HG02840 (cell line): ENCODE measurements around the gene SGCB.

Experiments used
- ATAC-seq: cut with Tn5 transposase; IDR thresholded peaks from one replicate; pipeline ENCODE4 v1.9.1; 2021; ENCODE audit warnings: mild to moderate bottlenecking, moderate library complexity, moderate number of reproducible peaks; ENCODE audit not compliant: unreplicated experiment, low FRiP score

Gene SGCB

DNA sequence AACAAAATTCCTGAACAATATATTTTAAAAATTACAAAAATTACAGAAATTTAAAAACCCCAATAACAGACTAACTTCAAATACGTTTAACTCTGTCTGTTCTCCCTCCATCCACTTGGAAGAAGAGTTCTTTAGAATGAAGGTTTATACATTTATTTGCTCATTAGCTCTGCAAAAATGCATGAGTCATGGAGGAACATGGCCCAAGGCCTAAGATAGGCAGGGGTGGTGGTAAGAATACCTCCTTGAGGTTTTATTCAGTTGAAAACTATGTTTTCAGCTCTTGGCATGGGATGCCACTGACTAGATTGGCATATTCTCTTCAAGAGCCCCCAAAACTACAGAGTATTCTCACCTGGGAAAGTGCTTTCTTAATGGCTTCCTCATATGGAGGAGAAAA lies 9.1 kb downstream of the SGCB start:
- no peak for ATAC-seq

DNA sequence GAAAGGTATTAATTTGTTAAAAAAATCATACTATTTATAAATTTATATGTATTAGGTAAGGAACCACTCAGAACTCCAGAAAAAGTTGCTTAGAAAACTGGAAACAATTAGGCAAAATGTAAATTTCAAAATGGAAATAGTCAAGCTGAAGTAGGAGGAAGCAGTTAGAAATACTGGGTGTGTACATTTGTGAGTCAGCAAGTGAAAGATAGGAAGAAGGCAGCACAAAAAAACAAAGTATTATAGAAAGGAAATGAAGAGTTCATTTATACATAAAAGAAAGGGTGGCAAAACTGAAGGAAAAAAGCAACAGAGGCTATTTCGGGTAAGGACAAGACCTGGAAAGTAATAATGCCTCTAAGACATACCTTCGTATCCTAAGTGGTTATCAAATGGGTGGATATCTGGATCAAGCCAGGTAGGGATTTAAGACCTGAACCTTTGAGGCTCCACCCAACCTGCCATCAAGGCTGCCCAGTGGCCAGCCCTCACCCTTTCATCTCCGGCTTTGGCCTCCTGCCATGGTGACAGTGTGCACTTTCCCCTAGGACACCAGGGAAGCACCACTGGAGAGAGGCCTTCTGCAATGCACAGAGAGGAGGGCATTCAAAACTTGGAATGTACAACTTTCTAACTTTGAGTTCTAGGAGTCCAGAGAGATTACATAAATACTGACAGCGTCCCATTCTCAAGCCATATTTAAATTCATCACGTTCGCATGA lies 18.0 kb downstream of the SGCB start, which contains the start of gene LRRC66:
Gene LRRC66, minus strand, starts transcription at position 428 of the 722 bp plus-strand sequence. CDS start 2,750 bp downstream, outside the sequence.
- no peak for ATAC-seq

DNA sequence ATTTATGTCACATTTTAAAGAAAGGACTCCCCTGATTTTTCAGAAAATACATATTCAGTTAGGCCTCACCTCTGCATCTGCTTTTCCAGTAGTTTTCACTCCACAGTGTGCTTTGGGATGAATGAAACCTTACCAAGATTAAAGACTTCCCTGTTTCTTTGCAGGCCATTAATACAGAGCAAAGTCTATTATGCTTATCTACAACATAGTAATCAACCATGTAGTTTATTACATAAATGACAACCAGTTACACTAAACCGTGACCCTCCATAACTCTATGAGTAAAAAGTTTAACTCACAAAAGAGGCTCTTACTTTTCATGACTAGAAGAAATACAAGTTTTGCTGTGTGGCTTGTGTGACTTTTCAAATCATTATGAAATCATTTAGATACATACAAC lies 20.3 kb downstream of the SGCB start:
- no peak for ATAC-seq

DNA sequence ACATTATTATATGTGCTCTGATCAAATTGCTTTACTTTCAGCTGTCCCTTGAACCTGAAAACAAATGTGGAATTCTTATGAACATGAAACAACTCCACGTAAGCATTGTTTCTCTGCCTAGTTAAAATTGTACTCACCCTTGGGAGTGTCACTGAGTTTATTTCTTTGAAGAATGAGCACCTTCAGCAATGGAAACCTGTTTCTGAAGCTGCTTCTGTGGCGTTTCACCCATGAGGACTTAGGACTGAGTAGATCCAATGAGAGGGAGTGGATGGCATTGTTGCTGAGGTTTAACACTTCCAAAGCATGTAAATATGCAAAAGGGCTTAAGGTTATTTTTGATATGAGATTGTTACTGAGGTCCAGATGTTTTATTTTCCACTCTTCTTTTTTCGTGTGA lies 21.1 kb downstream of the SGCB start:
- no peak for ATAC-seq

DNA sequence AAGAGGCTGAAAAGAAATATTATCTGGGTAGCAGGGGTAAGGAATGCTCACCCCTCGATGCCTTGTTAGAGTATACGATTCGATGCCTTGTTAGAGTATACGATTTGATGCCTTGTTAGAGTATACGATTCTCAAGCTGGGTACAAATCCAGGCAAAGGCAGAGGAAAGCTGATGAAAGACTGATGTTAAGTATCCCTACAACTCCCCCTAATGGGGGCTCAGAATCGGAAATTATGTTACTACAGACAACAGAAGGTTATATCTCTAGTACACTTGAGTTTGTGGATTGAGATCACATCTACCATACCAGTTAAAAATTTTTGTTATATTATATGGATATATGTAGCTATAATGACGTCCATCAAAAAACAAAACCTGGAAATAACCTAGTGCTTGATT lies 22.7 kb downstream of the SGCB start:
- ATAC-seq = no peak

DNA sequence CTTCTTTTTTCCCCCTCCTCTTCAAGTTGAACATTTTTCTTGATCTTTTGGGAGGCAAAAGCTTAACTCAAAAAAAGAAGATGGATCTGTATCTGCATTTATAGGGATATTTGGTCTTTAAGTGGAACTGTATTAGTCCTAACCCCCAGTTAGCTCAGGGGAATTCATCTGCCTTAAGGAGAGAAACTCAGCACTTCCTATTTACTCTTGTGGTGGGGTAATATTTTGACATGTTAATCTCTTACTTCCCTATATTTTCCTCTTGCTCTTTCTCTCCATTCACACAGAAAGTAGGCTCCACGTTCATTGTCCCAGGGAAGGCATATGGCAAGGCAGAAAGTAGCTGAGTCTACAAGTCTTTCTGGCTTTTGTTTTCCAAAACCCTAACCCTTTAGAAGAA lies 23.2 kb downstream of the SGCB start:
- ATAC-seq = no peak

DNA sequence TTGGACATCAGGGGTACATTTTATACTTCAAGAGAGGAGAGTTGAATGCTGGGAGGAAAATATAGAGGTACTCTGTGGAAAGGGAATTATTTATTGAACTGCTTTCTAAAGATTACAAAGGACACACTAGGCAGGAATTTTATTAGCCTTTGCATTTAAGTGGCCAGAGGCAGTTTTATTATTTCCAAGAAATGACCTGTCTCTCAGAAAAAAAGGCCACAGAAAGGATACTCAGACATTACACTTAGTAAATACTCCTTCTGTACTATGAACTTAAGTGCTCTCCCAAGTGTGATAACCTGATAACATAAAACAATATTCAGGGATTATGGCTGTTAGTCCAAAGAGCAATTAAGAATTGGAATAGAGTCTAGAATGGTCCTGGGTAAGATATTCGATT lies 25.4 kb downstream of the SGCB start:
- ATAC-seq = no peak

DNA sequence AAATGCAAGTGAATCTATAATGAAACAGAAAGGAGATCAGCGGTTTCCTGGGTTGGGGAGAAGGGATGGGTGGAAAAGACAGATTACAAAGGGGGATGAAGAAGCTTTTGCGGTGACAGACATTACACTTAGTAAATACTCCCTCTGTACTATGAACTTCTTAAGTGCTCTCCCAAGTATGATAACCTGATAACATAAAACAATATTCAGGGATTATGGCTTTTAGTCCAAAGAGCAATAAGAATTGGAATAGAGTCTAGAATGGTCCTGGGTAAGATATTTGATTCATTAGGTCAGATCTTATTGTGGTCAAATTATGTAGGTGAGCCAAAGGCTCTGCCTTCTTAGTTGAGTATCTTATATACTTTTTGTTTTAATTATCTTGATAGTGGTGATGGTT lies 27.1 kb downstream of the SGCB start:
- ATAC-seq = no peak

DNA sequence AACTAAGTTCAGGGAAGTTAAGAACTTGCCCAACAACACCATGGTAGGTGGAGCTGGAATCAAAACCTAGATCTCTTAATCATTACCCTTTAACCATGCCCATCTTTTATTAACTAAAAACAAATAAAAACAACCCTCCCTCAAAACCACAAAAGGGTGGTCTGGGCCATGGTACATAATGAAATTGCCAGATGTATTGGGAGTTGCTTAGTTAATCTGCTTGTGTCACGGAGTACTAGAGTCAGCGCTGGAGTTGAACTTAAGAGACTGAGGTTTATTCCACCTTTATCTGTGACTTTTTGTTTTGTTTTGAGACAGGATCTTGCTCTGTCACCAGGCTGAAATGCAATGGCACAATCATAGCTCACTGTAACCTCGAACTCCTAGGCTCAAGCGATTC lies 31.2 kb downstream of the SGCB start:
- ATAC-seq = no peak

DNA sequence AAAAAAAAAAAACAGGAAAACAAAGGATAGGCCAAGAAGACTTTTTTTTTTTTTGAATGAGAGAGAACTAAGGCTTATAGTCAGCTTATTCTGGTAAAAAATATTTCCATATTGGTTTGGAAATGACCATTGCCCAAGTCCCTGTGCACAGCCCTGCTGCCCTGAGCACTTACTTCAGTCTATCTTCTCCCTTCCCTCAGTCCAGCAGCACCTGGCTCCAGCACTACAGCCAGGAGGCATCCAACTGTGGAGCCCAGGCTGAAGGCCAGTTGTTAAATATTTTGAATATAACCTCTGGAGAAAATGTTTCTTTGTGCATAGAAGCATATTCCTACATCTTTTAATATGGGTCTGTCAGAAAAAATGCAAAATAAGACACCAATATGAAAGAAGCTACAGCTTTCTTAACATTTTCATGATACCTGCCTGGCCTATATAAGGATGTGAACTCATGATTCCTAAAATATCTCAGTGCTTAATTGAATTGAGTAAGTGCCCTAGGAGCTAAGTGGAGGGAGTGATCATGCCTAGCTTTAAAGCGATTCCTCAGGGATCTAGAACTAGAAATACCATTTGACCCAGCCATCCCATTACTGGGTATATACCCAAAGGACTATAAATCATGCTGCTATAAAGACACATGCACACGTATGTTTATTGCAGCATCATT lies 32.4 kb downstream of the SGCB start:
- no peak for ATAC-seq

DNA sequence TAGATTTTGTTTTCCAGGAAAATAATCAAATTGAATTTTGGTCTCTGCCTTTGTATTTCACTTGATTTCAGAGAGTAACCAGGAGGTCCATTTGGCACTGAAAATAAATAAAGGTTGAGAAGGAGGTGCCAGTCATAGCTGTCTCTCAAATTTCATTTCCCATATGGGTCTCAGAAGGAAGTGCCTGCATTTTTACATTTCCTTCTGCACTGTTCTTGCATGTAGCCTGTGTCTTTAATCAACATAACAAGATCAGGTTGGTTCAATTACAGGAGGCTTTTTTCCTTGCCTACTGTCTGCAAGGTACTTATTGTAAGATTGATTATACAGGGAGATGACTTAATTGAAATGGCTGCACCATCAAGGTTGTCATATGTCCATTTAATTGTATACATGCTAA lies 33.7 kb downstream of the SGCB start:
- no peak for ATAC-seq

DNA sequence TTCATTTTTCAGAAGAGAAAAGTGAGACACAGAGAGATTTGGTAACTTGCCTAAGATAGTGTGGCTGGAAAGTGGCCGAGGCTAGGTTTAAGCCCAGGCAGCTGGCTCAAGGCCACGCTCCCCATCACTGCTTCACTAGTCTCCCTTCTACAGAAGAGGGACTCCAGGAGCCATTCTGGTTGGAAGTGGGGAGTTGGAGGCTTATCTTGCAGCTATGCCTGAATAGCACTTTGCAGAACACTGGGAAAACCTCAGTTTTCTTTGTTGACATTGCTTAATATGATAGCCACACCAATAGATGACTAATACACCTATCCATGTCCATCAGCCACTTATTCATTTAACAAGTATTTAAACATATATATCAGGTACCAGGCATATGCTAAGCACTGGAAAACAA lies 36.5 kb downstream of the SGCB start:
- ATAC-seq = no peak

DNA sequence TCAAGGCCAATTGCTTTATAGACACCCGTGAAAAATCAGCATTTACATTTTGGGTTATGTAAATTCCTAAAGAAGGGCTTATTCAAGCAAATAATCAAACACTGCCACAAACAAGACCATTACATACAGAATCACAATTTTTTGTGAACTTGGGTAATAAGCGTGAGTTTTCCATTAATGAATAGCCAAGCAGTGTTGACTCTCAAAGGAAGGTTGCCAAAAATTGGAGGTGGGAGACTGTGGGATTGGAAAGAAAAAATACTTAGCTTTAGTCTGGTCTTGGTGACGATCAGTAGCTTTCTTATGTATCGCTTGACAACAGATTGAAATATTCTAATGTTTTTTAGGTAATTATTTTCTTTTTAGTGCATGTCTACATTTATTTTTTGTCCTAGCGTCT lies 38.8 kb downstream of the SGCB start:
- ATAC-seq = no peak

DNA sequence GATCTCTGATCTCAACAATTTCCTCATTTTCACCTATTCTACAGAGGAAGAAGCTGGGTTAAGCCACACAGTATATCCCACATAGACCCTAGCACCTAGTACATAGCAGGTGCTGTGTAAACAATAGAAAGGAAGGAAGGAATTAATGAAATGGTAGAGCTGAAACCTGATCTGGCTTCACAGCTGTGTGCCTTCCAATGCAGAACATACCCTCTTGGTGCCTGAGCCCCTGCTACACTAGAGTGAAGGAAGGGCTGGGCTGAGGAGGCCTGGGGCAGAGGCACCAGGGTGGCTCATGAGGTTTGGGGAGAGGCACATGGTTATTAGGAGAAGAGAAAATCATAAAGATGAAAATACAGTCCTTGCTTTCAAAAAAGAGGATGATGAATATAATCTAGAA lies 39.3 kb downstream of the SGCB start:
- no peak for ATAC-seq

DNA sequence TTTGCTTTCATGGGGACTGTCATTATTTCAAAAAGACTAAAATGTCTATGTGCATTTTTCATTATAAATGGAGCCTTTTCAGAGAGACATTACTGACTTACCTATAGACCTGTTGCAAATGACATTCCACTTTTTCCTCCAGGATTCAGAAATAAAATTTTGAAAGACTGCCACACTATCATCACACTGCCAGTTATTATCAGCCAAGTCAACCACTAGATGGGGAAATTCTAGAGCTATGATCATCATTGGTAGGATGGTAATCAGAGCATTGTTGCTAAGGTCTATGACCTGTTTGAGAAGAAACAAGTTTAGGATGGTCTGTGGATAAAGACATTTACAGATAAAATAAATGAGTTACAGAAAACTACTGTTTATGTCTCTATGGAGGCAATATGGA lies 40.5 kb downstream of the SGCB start:
- no peak for ATAC-seq

DNA sequence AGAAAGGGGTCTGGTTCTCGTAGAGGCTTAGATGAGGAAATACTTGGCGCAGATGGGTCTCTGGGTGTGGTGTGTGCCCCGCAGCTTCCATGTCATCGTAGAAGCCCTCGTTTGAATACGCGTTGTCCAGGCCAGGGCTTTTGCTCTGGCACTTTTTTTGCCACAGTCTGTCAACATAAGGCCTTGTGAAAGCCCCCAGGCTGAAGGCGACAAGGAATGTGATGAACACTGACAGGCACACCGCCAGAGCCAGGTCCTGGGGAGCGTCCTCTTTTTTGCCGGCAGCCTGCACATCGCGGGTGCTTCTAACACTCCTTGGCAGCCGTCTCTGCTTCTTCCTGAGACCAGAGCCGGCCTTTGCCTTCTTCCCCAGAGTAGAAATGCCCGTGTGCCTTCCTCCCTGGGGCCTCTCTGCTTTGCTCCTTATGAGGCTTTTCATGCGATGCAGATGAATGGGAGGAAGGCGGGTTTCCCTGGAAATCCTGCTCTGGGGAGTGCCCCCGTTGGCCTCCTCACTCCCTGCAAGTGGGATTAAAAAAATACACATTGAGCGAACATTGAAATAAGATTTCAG lies 42.4 kb downstream of the SGCB start:
- no peak for ATAC-seq
